GM23338 (cell line): Measurements from ENCODE around the gene SMG7. TPM values are rescaled to one million over a fixed set of nuclear protein-coding genes. Genes with fewer than 3 reads are reported as not detected.

ENCODE experiments used
- ATAC-seq: fragments of 200-7000 bp; cut with Tn5 transposase; 3 replicates; pipeline ENCODE4 v1.9.1; 2020
- DNase-seq: peaks from one replicate; pipeline ENCODE4 v3.0.0-alpha.2; 2015; ENCODE audit warnings: low spot score
- H2AFZ ChIP-seq: fragments of 200-600 bp; sonication (generic); 2 replicates; pipeline ENCODE4 v1.8.0; 2016; ENCODE audit warnings: antibody characterized with exemption, mild to moderate bottlenecking, moderate library complexity
- H3F3A ChIP-seq: fragments of 200-600 bp; sonication (generic); replicated peaks from 2 replicates; pipeline ENCODE4 v1.8.0; 2017; ENCODE audit warnings: antibody characterized with exemption, mixed run types, low read depth
- H3K27ac ChIP-seq: fragments of 200-600 bp; sonication (generic); 2 replicates; pipeline ENCODE4 v1.6.1; 2016; ENCODE audit warnings: low read depth
- H3K27me3 ChIP-seq: fragments of 200-600 bp; sonication (generic); 2 replicates; pipeline ENCODE4 v1.8.0; 2016; ENCODE audit warnings: mild to moderate bottlenecking, mixed run types, moderate library complexity; ENCODE audit not compliant: insufficient read depth
- H3K36me3 ChIP-seq: fragments of 200-600 bp; sonication (generic); 2 replicates; pipeline ENCODE4 v1.8.0; 2016; ENCODE audit warnings: mild to moderate bottlenecking; ENCODE audit not compliant: insufficient read depth
- H3K4me1 ChIP-seq: fragments of 200-600 bp; sonication (generic); 2 replicates; pipeline ENCODE4 v1.8.0; 2016; ENCODE audit warnings: mild to moderate bottlenecking, moderate library complexity; ENCODE audit not compliant: insufficient read depth
- H3K4me2 ChIP-seq: fragments of 200-600 bp; sonication (generic); 2 replicates; pipeline ENCODE4 v1.7.1; 2017; ENCODE audit warnings: mixed run types
- H3K4me3 ChIP-seq: fragments of 200-600 bp; sonication (generic); 2 replicates; pipeline ENCODE4 v1.6.1; 2016; ENCODE audit warnings: mixed run types
- H3K79me2 ChIP-seq: fragments of 200-600 bp; sonication (generic); replicated peaks from 2 replicates; pipeline ENCODE4 v1.8.0; 2017; ENCODE audit warnings: mild to moderate bottlenecking; ENCODE audit not compliant: insufficient read depth
- H3K9me2 ChIP-seq: fragments of 200-600 bp; sonication (generic); 2 replicates; pipeline ENCODE4 v1.8.0; 2017; ENCODE audit not compliant: insufficient read depth
- H4K20me1 ChIP-seq: fragments of 200-600 bp; sonication (generic); replicated peaks from 2 replicates; pipeline ENCODE4 v1.8.0; 2017; ENCODE audit warnings: mild to moderate bottlenecking; ENCODE audit not compliant: insufficient read depth
- H3K27ac Mint-ChIP-seq: 2 replicates; pipeline ENCODE4 v1.8.0; 2020; ENCODE audit warnings: inconsistent platforms, mild to moderate bottlenecking, moderate library complexity, mixed read lengths
- H3K27me3 Mint-ChIP-seq: 3 replicates; pipeline ENCODE4 v1.8.0; 2022; ENCODE audit warnings: low read depth, mild to moderate bottlenecking, moderate library complexity, mixed read lengths, inconsistent platforms; ENCODE audit not compliant: insufficient read depth, poor library complexity
- H3K36me3 Mint-ChIP-seq: 3 replicates; pipeline ENCODE4 v1.8.0; 2021; ENCODE audit warnings: low read depth, mild to moderate bottlenecking, inconsistent platforms, moderate library complexity, mixed read lengths
- H3K4me1 Mint-ChIP-seq: 3 replicates; pipeline ENCODE4 v1.8.0; 2020; ENCODE audit warnings: mild to moderate bottlenecking, inconsistent platforms, mixed read lengths
- H3K4me3 Mint-ChIP-seq: 3 replicates; pipeline ENCODE4 v1.8.0; 2021; ENCODE audit warnings: moderate library complexity, mild to moderate bottlenecking, inconsistent platforms, mixed read lengths
- H3K9me3 Mint-ChIP-seq: 3 replicates; pipeline ENCODE4 v1.8.0; 2020; ENCODE audit warnings: moderate library complexity, mild to moderate bottlenecking, inconsistent platforms, mixed read lengths
- CREB1 ChIP-seq: fragments of 250-450 bp; sonication (Bioruptor Pico); IDR thresholded peaks from 2 replicates; pipeline ENCODE4 v1.5.0; 2020; ENCODE audit warnings: low read depth, mild to moderate bottlenecking, moderate library complexity
- EZH2 ChIP-seq: fragments of 200-600 bp; sonication (generic); IDR thresholded peaks from one replicate; pipeline ENCODE4 v1.8.0; 2017; ENCODE audit warnings: antibody characterized with exemption, mild to moderate bottlenecking, low read depth; ENCODE audit not compliant: unreplicated experiment
- EZH2phosphoT487 ChIP-seq: fragments of 200-600 bp; sonication (generic); IDR thresholded peaks from one replicate; pipeline ENCODE4 v1.8.1; 2018; ENCODE audit warnings: antibody characterized with exemption; ENCODE audit not compliant: unreplicated experiment
- STAT1 ChIP-seq: IDR thresholded peaks from one replicate; pipeline ENCODE4 v1.6.1; 2016; ENCODE audit warnings: antibody characterized with exemption; ENCODE audit not compliant: unreplicated experiment
- ZNF331 ChIP-seq: fragments of 250-450 bp; sonication (Bioruptor Pico); IDR thresholded peaks from 2 replicates; pipeline ENCODE4 v1.5.0; 2020; ENCODE audit warnings: low read depth, mild to moderate bottlenecking, moderate library complexity
- ZNF462 ChIP-seq: fragments of 250-450 bp; sonication (Bioruptor Pico); IDR thresholded peaks from 2 replicates; pipeline ENCODE4 v1.5.0; 2020; ENCODE audit warnings: mild to moderate bottlenecking, moderate library complexity
- polyA plus RNA-seq: library from polyadenylated mRNA; unstranded; fragments of >200 nt; fragmentation: Nextera tagmentation; extraction: Ambion mirVana; gene quantifications from 2 replicates; pipeline ENCODE4 v1.2.1, GENCODE V29; 2016
- total RNA-seq: library from RNA; depleted of rRNA; stranded (reverse); fragments of >200 nt; shearing (Covaris generic); gene quantifications from 2 replicates; pipeline ENCODE4 v1.2.3, GENCODE V29; 2014
- TF ChIP-seq, protein P1 (sequence below), 2 experiments: fragments of 200-600 bp in 1 of 2; sonication (generic) in 1 of 2; conservative IDR thresholded peaks; 2 replicates each; pipeline versions ENCODE4 v1.5.1 to v1.6.1; 2016 to 2017; ENCODE audit warnings: antibody characterized with exemption in 2 of 2, low read depth in 2 of 2, mild to moderate bottlenecking in 2 of 2, moderate library complexity in 1 of 2
- TF ChIP-seq, protein P2 (sequence below): IDR thresholded peaks from one replicate; pipeline ENCODE4 v1.6.1; 2018; ENCODE audit warnings: antibody characterized with exemption; ENCODE audit not compliant: unreplicated experiment

SMG7 gene
- total and polyA plus RNA-seq, 2 experiments from 2014 or later, result 33.0 to 79.4 TPM

DNA sequence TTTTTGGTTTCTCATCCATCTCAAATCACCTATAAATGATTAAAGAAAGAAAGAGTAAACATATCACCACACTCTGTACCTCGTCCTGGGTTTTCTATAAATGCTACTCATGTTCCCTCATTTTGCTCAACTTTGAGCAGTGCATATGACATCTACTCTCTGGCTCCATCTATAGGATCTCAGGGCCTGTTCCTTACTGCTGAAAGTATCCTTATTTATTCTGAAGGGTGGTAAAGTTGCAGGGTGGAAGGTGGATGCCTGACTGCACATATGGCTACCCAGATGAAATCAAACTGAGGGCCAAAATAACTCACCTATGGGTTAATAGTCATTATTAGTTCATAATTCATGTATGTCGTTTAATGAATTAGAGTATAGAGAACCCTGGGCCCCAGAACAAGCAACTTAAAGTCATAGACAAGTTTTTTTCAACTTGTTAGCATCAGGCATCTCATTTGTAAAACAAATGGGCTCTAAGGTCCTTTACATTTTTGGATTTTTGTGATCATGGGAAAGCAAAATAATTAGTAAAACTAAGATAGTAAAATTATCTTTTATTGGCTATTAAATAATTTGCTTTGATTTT, 71.4 kb downstream of the SMG7 start:
- H3K36me3 ChIP-seq, result peaks cover 48% of the 10 kb centered on the region
- 0 out of 2 replicates have a peak, but pooled peaks cover 4% of the 10 kb centered on the region for H4K20me1 ChIP-seq
- H3F3A ChIP-seq, result peaks cover 3% of the 10 kb centered on the region; the same call in 1 of the 2 replicates
- H3K27me3 Mint-ChIP-seq, result peaks cover 7% of the 10 kb centered on the region
- H3K9me2 ChIP-seq, result no peaks in the 10 kb centered on the region
- no peak overlapping the region for H3K4me3 Mint-ChIP-seq
- DNase-seq (peak; percentile 75), ATAC-seq (peak; percentile 81)
- H3K36me3 Mint-ChIP-seq, result peaks cover 66% of the 10 kb centered on the region
- H3K27ac ChIP-seq, result no peak overlapping the region
- no peak overlapping the region for H2AFZ ChIP-seq
- no peak overlapping the region for H3K4me3 ChIP-seq
- peaks cover 15% of the 10 kb centered on the region for H3K4me1 ChIP-seq
- H3K27me3 ChIP-seq, result no peaks in the 10 kb centered on the region
- no peaks in the 10 kb centered on the region for H3K9me3 Mint-ChIP-seq
- no peak overlapping the region for H3K27ac Mint-ChIP-seq
- H3K79me2 ChIP-seq, result no peaks in the 10 kb centered on the region
- TF ChIP-seq, protein P1, sequence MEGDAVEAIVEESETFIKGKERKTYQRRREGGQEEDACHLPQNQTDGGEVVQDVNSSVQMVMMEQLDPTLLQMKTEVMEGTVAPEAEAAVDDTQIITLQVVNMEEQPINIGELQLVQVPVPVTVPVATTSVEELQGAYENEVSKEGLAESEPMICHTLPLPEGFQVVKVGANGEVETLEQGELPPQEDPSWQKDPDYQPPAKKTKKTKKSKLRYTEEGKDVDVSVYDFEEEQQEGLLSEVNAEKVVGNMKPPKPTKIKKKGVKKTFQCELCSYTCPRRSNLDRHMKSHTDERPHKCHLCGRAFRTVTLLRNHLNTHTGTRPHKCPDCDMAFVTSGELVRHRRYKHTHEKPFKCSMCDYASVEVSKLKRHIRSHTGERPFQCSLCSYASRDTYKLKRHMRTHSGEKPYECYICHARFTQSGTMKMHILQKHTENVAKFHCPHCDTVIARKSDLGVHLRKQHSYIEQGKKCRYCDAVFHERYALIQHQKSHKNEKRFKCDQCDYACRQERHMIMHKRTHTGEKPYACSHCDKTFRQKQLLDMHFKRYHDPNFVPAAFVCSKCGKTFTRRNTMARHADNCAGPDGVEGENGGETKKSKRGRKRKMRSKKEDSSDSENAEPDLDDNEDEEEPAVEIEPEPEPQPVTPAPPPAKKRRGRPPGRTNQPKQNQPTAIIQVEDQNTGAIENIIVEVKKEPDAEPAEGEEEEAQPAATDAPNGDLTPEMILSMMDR (conservative IDR thresholded peaks at IDR 0.05; ENCODE audit: low read depth in 2 of 2), result peak; percentile 73 to 77
- no peak for TF ChIP-seq EZH2phosphoT487
- H3K4me2 ChIP-seq, result no peak overlapping the region
- H3K4me1 Mint-ChIP-seq, result peaks cover 31% of the 10 kb centered on the region

GRCh38 chr1:183544598-183545297, 72.4 kb downstream of the SMG7 start:
- peaks cover 3% of the 10 kb centered on the region; the same call in 1 of the 2 replicates for H3F3A ChIP-seq
- Mint-ChIP-seq H3K9me3 (no peaks in the 10 kb centered on the region), H3K4me1 (peaks cover 31% of the 10 kb centered on the region), H3K27ac (peak overlapping the region; percentile 28; the same call in 1 of the 2 replicates), H3K4me3 (no peak overlapping the region), H3K36me3 (peaks cover 70% of the 10 kb centered on the region), H3K27me3 (peaks cover 7% of the 10 kb centered on the region)
- ATAC-seq, result peak; percentile 65
- H3K36me3 ChIP-seq, result peaks cover 53% of the 10 kb centered on the region
- no peak overlapping the region for H3K4me3 ChIP-seq
- peak; percentile 28 for DNase-seq
- H2AFZ ChIP-seq, result no peak overlapping the region
- H3K4me2 ChIP-seq, result no peak overlapping the region
- no peak overlapping the region for H3K27ac ChIP-seq
- 0 out of 2 replicates have a peak, but pooled peaks cover 4% of the 10 kb centered on the region for H4K20me1 ChIP-seq
- no peaks in the 10 kb centered on the region for H3K79me2 ChIP-seq
- H3K27me3 ChIP-seq, result no peaks in the 10 kb centered on the region
- peaks cover 15% of the 10 kb centered on the region for H3K4me1 ChIP-seq
- no peaks in the 10 kb centered on the region for H3K9me2 ChIP-seq
- TF ChIP-seq STAT1 (no peak), CREB1 (CRISPR knock-in tag) (no peak), EZH2phosphoT487 (no peak), EZH2 (no peak), ZNF331 (CRISPR knock-in tag) (no peak), ZNF462 (no peak)
- TF ChIP-seq, protein P2, sequence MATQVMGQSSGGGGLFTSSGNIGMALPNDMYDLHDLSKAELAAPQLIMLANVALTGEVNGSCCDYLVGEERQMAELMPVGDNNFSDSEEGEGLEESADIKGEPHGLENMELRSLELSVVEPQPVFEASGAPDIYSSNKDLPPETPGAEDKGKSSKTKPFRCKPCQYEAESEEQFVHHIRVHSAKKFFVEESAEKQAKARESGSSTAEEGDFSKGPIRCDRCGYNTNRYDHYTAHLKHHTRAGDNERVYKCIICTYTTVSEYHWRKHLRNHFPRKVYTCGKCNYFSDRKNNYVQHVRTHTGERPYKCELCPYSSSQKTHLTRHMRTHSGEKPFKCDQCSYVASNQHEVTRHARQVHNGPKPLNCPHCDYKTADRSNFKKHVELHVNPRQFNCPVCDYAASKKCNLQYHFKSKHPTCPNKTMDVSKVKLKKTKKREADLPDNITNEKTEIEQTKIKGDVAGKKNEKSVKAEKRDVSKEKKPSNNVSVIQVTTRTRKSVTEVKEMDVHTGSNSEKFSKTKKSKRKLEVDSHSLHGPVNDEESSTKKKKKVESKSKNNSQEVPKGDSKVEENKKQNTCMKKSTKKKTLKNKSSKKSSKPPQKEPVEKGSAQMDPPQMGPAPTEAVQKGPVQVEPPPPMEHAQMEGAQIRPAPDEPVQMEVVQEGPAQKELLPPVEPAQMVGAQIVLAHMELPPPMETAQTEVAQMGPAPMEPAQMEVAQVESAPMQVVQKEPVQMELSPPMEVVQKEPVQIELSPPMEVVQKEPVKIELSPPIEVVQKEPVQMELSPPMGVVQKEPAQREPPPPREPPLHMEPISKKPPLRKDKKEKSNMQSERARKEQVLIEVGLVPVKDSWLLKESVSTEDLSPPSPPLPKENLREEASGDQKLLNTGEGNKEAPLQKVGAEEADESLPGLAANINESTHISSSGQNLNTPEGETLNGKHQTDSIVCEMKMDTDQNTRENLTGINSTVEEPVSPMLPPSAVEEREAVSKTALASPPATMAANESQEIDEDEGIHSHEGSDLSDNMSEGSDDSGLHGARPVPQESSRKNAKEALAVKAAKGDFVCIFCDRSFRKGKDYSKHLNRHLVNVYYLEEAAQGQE, result no peak
